OCI-LY1 (cell line): Measurements from ENCODE around the gene CD38.

Experiments
- EZH2 ChIP-seq: fragments of 200-600 bp; sonication (generic), shearing (Covaris generic); IDR thresholded peaks from 2 replicates; pipeline ENCODE4 v1.8.0; 2017; ENCODE audit warnings: borderline replicate concordance, mixed run types, mild to moderate bottlenecking, antibody characterized with exemption, low read length, moderate library complexity, mixed read lengths
- TF ChIP-seq, protein P1 (sequence below): fragments of 200-600 bp; sonication (generic), shearing (Covaris generic); IDR thresholded peaks from 2 replicates; pipeline ENCODE4 v1.5.1; 2017; ENCODE audit warnings: mild to moderate bottlenecking, antibody characterized with exemption, low read length, moderate library complexity, mixed read lengths

GRCh38 chr4:15753786-15754185, 24.3 kb upstream of the CD38 start:
- TF ChIP-seq, protein P1, sequence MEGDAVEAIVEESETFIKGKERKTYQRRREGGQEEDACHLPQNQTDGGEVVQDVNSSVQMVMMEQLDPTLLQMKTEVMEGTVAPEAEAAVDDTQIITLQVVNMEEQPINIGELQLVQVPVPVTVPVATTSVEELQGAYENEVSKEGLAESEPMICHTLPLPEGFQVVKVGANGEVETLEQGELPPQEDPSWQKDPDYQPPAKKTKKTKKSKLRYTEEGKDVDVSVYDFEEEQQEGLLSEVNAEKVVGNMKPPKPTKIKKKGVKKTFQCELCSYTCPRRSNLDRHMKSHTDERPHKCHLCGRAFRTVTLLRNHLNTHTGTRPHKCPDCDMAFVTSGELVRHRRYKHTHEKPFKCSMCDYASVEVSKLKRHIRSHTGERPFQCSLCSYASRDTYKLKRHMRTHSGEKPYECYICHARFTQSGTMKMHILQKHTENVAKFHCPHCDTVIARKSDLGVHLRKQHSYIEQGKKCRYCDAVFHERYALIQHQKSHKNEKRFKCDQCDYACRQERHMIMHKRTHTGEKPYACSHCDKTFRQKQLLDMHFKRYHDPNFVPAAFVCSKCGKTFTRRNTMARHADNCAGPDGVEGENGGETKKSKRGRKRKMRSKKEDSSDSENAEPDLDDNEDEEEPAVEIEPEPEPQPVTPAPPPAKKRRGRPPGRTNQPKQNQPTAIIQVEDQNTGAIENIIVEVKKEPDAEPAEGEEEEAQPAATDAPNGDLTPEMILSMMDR, result no peak
- TF ChIP-seq EZH2, result no peak
